ENCODE measurements around the gene SPRYD7. TPM values are rescaled to one million over a fixed set of nuclear protein-coding genes. Genes with fewer than 3 reads are reported as not detected.

The SPRYD7 gene
- total and polyA plus RNA-seq, 2 of the 8 experiments (the other 6 are each of a cell fraction or from before 2014, with no cell fraction given), result 1.1 to 3.1 TPM

DNA sequence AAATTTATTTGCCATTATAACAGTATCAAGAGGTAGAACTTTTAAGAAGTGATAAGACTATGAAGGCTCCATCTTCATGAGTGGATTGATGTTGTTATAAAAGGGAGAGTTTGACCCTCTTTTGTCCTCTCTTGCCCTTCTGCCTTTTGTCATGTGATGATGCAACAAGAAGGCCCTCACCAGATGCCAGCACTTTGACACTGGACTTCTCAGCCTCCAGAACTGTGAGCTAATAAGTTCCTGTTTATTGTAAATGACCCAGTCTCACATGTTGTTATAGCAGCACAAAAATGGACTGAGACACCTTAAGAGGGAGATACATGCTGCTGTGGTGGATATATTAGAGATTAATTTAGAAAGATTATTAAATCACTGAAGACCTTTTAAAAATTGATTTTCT lies 71.6 kb downstream of the SPRYD7 start (continued):
- TF ChIP-seq YY1 (IDR thresholded peaks at IDR 0.05; ENCODE audit: low read depth, low read length) (no peak), TCF12 (IDR thresholded peaks at IDR 0.05; ENCODE audit: low read depth, low read length) (no peak), CREB1 (IDR thresholded peaks at IDR 0.05) (no peak), SRF (IDR thresholded peaks at IDR 0.05; ENCODE audit: low read depth, low read length) (no peak), ZNF274 (IDR thresholded peaks at IDR 0.05; ENCODE audit: borderline replicate concordance, extremely low read depth, low read length) (no peak), EP300 (IDR thresholded peaks at IDR 0.05; ENCODE audit: borderline replicate concordance in 1 of 2, low read depth in 2 of 2, low read length in 2 of 2) (no peak)
- TF ChIP-seq, protein P1, sequence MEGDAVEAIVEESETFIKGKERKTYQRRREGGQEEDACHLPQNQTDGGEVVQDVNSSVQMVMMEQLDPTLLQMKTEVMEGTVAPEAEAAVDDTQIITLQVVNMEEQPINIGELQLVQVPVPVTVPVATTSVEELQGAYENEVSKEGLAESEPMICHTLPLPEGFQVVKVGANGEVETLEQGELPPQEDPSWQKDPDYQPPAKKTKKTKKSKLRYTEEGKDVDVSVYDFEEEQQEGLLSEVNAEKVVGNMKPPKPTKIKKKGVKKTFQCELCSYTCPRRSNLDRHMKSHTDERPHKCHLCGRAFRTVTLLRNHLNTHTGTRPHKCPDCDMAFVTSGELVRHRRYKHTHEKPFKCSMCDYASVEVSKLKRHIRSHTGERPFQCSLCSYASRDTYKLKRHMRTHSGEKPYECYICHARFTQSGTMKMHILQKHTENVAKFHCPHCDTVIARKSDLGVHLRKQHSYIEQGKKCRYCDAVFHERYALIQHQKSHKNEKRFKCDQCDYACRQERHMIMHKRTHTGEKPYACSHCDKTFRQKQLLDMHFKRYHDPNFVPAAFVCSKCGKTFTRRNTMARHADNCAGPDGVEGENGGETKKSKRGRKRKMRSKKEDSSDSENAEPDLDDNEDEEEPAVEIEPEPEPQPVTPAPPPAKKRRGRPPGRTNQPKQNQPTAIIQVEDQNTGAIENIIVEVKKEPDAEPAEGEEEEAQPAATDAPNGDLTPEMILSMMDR (IDR thresholded peaks at IDR 0.05; ENCODE audit: control extremely low read depth in 1 of 3, insufficient read depth in 1 of 3, low read depth in 1 of 3, low read length in 3 of 3), result no peak

Small RNAs within 50 kb of the gene (small RNA-seq; reads per million reads assigned to genes)
- gene RNY4P30 (ENCODE audit: insufficient read depth), result not detected
- 0.51 reads per million for gene RNY4P9 (ENCODE audit: insufficient read depth)

Other genes starting within 250 kb of the SPRYD7 start
- 130 TPM in 2 replicates for gene EBPL, start 244.9 kb downstream of the SPRYD7 start, total RNA-seq (2021; fragmentation: NEBNext Ultra II Directional; extraction: Animal tissue kit (Norgen Biotek cat#: 25700))
- gene EBPL, start 244.9 kb downstream of the SPRYD7 start, polyA plus RNA-seq (2011; rRNA removed), result 136 and 204 TPM in 2 replicates
- 62.3 and 63.2 TPM in 2 replicates for gene KPNA3, start 143.7 kb downstream of the SPRYD7 start, total RNA-seq (2021; fragmentation: NEBNext Ultra II Directional; extraction: Animal tissue kit (Norgen Biotek cat#: 25700))
- 13.1 and 21.4 TPM in 2 replicates for gene KPNA3, start 143.7 kb downstream of the SPRYD7 start, polyA plus RNA-seq (2011; rRNA removed)
- gene TRIM13, start 60.7 kb upstream of the SPRYD7 start, total RNA-seq (2021; fragmentation: NEBNext Ultra II Directional; extraction: Animal tissue kit (Norgen Biotek cat#: 25700)), result 31.5 and 34.9 TPM in 2 replicates
- 9.9 and 21.2 TPM in 2 replicates for gene TRIM13, start 60.7 kb upstream of the SPRYD7 start, polyA plus RNA-seq (2011; rRNA removed)
- gene KCNRG, start 79.1 kb upstream of the SPRYD7 start, total RNA-seq (2021; fragmentation: NEBNext Ultra II Directional; extraction: Animal tissue kit (Norgen Biotek cat#: 25700)), result 0.65 TPM in 1 of 2 replicates, not detected in the other
- 0.71 and 1.2 TPM in 2 replicates for gene KCNRG, start 79.1 kb upstream of the SPRYD7 start, polyA plus RNA-seq (2011; rRNA removed)

Data from H1 (cell line).